Left cardiac atrium (tissue), 4 donors: ENCODE measurements around the gene DUSP9. TPM values are rescaled to one million over a fixed set of nuclear protein-coding genes. Genes with fewer than 3 reads are reported as not detected.

Experiments
- ATAC-seq, 2 donors: fragments of 200-7000 bp; cut with Tn5 transposase; one replicate each; pipeline ENCODE4 v1.9.1; 2020; ENCODE audit warnings: mild to moderate bottlenecking in 2 of 2, moderate library complexity in 2 of 2
- DNase-seq: peaks from one replicate; pipeline ENCODE4 v3.0.0-alpha.2; 2020
- intact Hi-C, 2 donors: fragments of 100-400 bp; cut with DNase I; formaldehyde crosslinking; loops; one replicate each; pipeline versions ENCODE4 v1.14.1 to v1.15.1; 2022 to 2023
- total RNA-seq, 2 donors: library from RNA; stranded (reverse); fragmentation: NEBNext Ultra II Directional; extraction: Animal tissue kit (Norgen Biotek cat#: 25700); gene quantifications; one replicate each; pipeline ENCODE4 v1.2.1, GENCODE V29; 2021
- donor health status: DM: no; HTN: yes; CAD: no.
- donor health status: DM: no; HTN: yes; CAD: no; lungs with severe emphysema.
- donor health status: DM: yes; HTN: yes; CAD: no.
- donor health status: Dilated cardiomyopathy.

The DUSP9 gene
- total RNA-seq, 2 donors from 2014 or later = not detected

DNA sequence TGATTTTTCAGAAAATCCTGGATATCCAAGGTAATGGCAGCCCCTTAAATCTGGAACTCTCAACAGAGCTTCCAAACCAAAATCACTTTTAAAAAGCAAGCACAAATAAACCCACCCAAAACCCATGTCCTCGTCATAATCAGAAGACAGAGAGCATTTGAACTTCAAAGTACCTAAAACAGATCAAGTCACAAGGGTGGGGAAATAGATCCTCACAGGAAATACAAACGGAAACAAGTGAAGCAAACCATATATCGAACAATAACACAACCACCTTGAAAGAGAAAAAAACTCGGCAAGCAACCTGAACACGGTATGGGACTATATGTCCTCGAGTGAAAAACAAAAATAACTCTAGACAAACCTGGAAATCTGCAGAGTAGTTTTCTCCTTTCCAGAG is 32.2 kb upstream of the DUSP9 start:
- ATAC-seq = no peak
- DNase-seq = no peak
- intact Hi-C loops = loop anchor here in 1 of 2 donors (10.0 kb wide), 1 partner anchor 50 kb away; no protein-coding TSS in a partner anchor

DNA sequence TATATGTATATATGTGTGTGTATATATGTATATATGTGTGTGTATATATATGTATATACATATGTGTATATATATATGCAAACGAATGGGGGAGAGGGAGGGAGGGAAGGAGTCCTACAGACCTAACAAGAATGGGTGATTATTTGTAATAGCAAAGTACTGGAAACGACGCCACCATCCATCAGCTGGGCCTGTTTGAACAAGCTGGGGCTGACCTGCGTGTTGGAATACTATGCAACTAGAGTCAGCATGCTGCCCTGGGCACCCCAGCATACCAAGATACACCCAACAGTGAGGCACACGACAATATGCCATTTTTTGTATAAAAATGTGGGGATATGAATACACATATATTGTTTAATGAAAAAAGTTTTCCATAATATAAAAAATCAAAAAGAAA is 26.4 kb upstream of the DUSP9 start:
- intact Hi-C loops = no loop called here
- no peak for DNase-seq
- ATAC-seq = no peak

DNA sequence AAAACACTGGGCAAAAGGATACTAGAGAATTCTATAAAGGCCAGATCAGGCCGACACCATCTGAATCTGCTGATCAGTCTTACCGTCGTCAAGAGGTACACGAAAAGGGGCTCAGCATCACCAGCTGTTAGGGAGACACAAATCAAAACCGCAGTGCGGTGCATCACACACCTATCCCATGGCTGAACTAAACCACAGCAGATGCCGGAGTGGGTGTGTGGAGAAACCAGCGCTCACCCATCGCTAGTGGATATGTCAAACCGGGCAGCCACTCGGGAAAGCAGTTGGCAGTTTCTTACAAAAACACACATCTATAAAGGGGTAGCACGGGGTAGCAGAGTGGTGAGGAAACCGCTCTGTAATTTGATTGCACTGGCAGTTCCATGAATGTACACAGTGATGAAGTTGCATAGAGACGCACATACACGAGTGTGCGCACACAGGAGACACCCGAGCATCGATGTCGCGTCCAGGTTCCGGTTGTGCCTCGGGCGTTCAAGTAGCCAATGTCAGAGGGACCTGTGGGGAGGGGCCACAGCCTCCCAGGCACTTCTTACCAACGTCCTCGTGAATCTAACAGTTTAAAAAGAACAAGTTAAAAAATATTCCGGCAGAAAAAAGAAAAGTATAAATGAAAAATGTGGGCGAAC is 24.9 kb upstream of the DUSP9 start:
- no peak for ATAC-seq
- no peak for DNase-seq
- intact Hi-C loops = no loop called here

DNA sequence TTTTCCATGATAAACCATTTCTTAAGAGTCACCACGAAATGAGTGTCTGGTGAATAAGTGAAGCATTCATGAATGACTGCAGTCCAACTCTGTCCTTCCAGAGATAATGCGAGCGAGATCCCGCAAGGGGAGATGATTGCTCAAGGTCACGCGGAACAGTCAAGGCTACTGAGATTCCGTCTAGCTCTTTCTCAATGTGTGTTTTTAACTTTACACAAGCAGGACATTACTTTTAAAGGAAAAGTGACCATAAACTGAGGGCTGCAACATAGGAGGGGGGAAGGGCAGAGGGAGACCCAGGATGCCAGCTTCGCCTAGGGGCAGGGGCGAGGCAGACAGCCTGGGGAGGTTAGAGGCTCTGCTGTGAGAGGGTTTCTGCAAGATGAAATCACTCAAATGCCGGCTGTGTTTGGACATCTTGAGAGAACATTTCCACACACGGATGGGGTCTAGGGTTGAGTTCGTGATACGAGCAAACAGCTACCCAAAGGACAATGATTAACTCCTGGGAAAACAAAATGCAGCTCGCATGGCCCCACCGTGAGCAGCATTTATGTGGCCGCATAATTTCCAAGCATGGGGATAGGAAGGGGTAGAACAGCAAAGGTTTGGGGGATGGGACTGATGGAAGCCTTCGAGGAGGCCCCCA is 24.2 kb upstream of the DUSP9 start:
- ATAC-seq (peak in 1 of 2 donors; percentile 58), DNase-seq (no peak)
- intact Hi-C loops = no loop called here

DNA sequence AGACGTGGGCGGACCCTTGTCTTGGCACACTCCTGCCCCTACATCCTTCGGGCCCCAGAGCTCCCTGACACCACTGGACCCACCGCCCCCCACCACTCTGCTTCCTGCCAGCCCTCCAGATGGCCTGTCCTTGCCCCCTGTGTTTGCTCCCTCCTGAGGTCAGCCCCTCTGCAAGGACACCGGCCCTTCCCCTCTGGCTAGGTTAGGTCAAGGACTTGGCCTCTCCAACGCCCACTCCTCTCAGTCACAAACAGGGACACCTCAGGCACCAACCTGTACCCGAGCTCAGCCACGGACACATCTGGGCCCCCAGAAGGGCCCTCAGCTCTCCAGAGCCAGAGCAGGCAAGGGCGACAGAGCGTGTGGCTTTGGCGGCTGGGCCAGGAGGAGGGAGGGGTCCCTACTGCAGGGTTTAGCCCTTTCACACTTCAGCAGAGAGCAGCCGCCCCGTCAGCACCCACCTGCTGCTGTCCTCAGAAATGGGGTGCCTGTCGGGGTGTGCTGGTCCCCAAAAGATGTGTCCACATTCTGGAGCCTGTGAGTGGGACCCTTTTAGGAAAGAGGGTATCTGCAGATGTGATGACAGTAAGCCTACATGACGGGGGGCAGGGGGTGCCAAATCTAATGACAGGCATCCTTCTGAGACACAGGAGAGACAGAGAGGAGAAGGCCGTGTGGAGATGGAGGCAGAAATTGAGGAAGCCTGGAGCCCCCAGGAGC is 23.5 kb upstream of the DUSP9 start:
- ATAC-seq = no peak
- intact Hi-C loops = no loop called here
- no peak for DNase-seq

DNA sequence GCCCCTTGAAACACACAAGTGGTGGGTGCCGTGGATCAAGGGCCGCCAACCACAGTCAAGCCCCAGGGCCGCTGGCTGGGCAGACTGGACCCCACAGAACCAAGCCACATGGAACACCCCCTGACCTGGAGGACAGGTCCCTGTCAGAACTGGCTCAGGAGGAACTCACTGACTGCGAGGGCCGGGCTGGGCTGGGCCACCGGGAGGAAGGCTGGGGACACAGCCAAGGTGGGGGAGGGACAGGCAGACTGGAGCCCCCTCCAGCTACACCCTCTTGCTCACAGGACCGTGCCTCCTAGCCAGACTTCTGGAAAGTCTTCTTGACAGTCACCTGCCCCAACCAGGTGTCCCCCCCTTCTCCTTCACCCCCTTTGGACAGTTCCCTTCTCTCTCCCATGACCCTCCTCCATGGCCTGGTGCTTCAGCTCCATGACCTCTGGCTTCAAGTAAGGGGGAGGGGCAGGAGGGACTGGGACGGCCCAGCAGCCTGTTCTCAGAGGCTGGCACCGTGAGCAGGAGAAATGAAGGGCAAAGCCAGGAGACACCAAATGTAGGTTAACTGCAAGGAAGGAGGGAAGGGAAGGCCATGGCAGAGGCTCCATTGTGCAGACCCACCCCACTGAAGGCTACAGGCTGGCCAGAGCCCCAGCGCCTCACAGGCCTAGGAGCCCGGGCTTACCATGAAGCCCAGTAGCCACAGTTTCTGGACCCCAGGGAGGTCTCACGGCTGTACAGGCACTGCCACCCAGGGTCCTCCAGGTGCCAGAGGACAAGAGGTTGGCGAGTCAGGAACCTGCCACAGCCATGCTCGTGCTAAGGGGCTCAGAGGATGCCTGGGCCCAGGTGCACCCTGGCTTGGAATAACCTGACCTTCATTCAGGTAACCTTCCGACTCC is 22.6 kb upstream of the DUSP9 start:
- intact Hi-C loops = no loop called here
- DNase-seq (no peak), ATAC-seq (no peak)

DNA sequence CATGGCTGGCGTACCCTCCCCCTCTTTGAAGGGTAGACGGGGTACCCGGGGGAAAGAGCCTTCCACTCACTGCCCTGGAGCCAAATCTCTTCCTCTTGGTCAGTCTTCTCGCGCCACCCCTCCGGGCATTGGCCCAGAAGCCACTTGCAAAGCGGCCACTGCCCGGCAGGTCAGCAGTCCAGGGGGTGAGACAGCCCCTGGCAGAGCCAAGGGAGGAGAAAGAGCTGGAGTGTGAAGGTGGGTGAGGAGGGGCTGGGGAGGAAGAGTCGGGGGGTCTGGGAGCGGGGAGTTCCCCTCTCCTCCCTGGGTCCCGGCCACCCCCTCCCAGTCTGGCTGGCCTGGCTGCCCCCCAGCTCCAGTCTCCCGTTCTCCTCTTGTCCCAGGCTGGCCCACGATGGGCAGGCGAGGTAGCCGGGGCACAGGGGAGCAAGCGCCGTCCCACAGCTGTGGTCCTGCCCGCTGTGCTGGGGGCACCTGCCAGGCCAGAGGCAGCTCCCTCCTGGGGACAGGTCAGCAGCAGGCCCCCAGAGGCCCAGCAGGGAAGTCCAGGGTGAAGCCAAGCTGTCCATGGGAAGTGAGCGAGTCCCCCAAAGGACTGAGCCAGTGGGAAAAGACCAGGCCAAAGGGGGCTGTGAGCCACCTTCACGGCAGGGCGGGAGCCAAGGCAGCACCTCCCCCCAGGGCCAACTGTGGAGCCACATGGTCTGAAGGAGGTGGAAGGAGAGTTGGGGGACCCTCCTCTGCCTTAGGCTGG is 21.6 kb upstream of the DUSP9 start:
- ATAC-seq (no peak), DNase-seq (no peak)
- intact Hi-C loops = no loop called here

DNA sequence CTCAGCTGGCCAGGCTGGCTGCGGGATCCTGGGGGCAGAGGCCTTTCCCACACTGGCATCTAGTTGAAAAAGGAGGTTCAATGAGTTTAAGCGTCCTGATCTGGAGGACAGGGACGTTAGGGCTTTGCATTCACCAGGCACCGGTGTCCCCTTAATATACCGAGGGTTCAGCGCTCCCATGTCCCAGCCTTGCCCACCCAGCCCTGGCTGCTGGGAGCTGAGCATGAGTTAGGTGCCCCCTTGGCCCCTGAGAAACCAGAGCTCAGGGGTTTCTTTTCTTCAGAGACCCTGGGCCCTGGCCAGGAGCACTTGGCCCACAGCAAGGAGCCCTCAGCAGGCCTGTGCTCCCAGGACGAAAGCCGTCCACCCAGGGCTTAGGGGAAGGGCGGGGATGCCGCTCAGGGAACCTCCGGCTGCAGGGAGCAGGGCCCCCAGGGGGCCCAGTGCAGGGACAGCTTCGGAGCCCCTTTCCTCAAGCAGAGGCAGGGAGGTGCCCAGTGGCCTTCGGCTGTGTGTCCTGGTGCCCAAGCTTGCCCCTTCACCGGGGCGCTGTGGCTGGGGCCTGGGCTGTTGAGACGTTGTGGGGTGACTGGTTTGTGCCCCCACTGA is 20.9 kb upstream of the DUSP9 start:
- DNase-seq (no peak), ATAC-seq (no peak)
- intact Hi-C loops = no loop called here

DNA sequence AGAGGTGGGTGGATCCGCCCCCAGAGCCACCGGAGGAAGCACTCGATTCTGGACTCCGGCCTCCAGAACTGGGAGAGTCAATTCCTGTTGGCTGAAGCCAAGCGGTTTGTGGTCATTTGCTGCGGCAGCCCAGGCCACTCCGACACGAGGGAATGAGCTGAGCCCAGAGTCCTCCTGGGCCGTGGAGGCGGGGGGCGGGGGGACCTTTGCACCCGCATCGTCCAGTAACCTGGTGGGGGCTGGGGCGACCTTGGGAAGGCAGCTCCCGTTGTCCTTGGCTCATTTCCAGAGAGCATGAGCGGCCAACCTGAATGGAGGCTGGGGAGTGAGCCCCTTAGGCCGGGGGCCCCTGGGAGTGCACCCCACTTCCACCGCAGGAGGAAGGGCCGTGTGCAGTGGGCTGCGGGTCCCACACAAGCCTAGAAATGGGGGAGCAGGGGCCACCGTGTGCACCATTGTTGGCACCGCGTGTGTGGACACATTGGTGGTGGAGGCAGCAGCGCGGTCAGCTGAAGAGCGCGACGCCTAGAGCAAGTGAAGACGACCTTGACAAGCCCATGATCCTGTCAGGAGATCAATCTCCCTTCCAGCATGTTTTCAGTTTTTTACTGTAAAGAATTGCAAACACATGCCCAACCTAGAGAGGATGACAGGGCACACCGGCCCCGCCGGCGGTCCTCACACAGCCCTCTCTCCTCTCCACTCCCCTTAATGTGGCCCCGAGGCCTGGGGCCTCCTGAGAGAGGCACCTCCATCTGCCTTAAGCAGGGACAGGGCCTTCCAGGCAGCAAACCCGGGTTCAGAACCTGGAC is 19.9 kb upstream of the DUSP9 start:
- intact Hi-C loops = no loop called here
- no peak for DNase-seq
- no peak for ATAC-seq

DNA sequence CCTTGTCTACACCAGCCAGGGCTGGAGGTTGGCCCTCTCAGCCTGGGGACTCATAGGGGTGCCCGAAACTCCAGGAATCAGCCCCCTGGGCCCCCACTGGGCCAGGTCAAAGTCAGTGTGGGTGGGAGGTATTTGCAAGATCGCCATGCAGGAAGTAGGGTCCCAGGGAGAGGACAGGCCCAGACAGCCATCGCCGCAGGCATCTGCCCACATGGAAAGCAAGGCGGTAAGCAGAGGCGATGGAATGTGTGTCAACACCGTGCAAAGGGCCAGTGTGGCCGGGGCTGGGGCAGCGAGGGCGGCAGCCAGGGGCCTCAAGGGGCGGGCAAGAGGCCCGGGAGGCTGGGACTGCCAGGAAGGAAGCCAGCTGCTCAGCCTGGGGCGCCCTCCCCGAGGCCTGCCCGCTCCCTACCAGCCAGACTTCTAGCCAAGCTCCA is 19.3 kb upstream of the DUSP9 start:
- DNase-seq = no peak
- ATAC-seq = no peak
- intact Hi-C loops = no loop called here

DNA sequence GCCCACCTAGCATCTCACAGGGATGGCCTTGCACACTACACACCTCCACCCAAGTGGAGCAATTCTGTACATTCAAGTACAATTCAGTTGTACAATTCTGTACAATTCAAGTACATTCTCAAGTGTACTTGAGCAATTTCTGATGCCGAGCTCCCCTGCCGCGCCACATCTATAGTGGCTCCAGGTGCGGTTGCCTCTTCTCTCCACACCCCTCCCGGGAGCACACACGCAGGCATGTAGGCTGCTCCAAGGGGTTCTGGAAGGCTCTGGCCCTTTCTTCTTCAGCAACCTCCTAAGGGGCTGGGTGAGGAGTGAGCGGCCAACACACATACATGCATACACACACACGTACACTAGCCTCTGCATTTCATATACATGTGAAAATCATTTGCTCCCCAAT is 18.9 kb upstream of the DUSP9 start:
- DNase-seq (no peak), ATAC-seq (no peak)
- intact Hi-C loops = no loop called here

DNA sequence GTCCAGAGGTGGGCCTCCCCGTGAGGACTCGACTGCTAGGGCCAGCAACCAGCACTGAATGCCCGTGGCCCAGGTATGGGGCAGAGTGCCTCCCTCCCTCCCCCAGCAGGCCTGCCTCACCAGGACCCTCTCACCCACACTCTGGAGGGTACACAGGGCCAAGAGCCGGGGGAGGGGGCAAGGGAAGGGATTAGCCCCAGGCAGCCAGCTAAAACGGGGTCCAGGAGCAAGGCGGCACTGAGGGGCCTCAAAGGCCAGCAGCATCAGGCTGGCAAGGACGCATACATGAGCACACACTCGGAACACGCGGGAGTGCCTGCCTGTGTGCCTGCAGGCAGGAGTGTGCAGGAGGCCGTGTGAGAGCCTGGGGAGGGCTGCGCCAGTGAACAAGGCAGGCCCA is 18.3 kb upstream of the DUSP9 start:
- DNase-seq = no peak
- no peak for ATAC-seq
- intact Hi-C loops = no loop called here

DNA sequence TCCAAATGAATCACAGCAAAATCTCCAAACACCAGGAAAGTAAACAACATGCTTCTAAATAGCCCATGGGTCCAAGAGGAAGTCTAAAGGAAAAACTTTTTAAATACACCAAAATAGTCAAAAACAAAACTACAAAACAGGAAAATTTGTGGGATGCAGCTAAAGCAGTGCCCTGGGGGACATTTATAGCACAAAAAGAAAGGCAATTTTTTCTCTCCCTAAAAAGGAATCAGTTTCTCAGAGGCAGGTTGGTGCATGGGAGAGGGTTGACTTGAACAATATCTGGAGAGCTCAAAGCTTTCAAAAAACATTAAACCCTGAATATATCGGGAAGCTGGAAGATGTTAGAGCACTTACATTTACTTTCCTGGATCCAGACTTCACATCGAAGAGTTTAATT is 15.7 kb upstream of the DUSP9 start:
- DNase-seq = no peak
- intact Hi-C loops = no loop called here
- no peak for ATAC-seq

DNA sequence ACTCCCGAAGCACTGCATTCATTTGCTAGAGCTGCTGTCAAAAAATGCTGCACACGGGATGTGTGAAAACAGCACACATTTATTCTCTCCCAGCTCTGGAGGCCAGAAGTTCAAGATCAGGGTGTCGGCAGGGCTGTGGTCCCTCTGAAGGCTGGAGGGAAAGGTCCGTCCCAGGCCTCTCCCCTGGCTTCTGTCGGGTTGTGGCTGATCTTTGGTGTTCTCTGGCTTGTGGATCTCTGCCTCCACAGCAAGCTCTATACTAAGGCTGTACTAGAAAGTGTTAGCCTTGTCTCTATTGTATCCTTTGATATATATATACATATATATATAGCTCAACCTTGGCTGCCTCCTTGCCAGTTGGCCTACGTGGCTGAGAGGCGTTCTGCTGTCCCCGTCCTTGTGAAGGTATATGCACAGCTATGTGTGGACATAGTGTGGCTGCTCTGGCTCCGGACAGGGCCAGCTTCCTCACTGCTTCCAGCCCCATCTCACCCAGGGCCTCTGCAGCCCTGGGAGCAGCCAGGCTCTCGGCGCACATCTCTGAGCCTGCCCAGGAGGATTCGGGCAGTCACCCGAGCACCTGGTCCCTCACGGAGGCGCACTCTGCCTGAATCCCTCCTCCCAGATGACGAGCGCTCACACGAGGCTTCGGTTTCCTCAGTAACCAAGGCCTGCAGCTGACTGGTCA is 15.0 kb upstream of the DUSP9 start:
- no peak for DNase-seq
- intact Hi-C loops = no loop called here
- no peak for ATAC-seq

DNA sequence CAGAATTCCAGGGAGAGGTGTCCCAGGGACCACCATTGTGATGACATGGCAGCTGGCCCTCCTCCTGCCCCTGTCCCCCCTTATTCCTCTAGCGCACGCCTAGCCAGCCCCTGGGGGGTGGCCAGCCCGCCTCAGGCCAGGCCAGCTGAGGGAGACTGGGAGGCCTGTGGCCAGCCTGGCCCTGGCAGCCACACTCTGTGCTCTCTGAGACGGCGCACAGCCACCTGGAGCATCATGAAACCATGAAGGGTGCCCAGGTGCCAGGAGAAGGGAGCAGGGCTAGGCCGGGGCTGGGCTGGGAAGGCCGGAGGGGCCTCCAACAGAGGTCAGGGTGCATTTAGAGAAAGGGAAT is 14.4 kb upstream of the DUSP9 start:
- no peak for ATAC-seq
- intact Hi-C loops = no loop called here

DNA sequence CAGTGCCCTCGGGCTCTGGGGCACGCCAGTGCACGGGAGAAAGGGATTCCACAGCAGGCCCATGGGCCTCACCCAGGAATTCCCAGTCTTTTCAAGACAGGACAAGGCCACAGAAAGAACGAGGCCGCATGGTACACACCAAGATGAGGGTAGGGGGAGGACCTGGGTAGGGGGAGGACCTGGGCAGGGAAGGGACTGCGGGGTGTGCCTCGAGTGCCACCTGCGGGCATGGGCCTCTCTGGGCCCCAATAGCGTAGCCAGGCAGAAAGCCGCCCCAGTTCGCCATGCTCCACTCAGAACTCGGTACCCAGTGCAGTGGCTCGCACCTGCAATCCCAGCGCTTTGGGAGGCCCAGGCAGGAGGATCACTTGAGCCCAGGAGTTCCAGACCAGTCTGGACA is 14.0 kb upstream of the DUSP9 start:
- DNase-seq (no peak), ATAC-seq (no peak)
- intact Hi-C loops = no loop called here

More for the DNA sequence above, 14.4 kb upstream of the DUSP9 start:
- DNase-seq = no peak

DNA sequence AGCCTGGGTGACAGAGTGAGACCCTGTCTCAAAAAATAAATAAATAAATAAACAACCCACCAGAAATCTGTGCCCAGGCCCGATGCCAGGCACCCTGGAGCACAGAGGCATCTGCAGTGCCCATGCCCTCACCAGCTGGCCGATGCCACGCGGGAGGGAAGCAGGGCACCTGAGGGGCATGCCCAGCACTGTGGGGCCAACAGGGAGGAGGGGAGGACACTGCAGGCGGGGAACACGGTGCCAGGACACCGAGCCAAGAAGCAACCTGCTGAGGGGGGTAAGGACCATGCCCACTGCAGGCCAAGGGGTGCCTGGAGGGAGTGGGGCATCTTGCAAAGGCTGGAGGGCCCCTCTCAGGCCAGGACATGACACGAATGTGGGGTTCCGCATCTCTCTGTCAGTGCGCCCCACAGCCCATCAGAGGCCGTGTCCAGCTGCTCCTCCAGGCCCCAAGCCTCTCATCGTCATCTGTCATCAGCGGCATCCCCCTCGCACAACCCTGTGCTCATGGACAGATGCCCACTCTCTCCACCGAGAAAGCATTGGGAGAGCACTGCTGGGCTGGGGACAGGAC is 13.3 kb upstream of the DUSP9 start:
- intact Hi-C loops = no loop called here
- ATAC-seq (no peak), DNase-seq (no peak)
